ENCODE measurements around the gene MUC2. TPM values are rescaled to one million over a fixed set of nuclear protein-coding genes. Genes with fewer than 3 reads are reported as not detected.

Gene MUC2
- total and polyA plus RNA-seq, 10 of the 15 experiments (the other 5 are each of a cell fraction or from before 2014, with no cell fraction given) = 0.23 TPM; not detected in 9

GRCh38 chr11:1100417-1101245, 26.0 kb downstream of the MUC2 start:
- Histone ChIP-seq H3K27me3 (replicated peaks in 1 of 2; ENCODE audit: control insufficient read depth in 2 of 2, insufficient read depth in 2 of 2, low read length in 1 of 2) (no peaks in the 10 kb centered on the region), H3K36me3 (ENCODE audit: control insufficient read depth in 2 of 2, insufficient read depth in 2 of 2, low read length in 1 of 2) (no peaks in the 10 kb centered on the region), H3K27ac (ENCODE audit: control insufficient read depth, insufficient read depth) (no peak overlapping the region), H3K4me2 (ENCODE audit: control insufficient read depth, insufficient read depth) (no peak overlapping the region), H4K20me1 (ENCODE audit: control insufficient read depth, insufficient read depth) (no peaks in the 10 kb centered on the region), H2AFZ (ENCODE audit: control insufficient read depth, low read depth, low read length) (no peak overlapping the region), H3K4me1 (ENCODE audit: control insufficient read depth, insufficient read depth, low read length) (no peaks in the 10 kb centered on the region), H3K79me2 (ENCODE audit: control insufficient read depth, insufficient read depth, low read length) (no peaks in the 10 kb centered on the region), H3K9me3 (replicated peaks; ENCODE audit: control insufficient read depth, insufficient read depth, low read length) (no peaks in the 10 kb centered on the region; the same call in 2 of the 3 replicates), H3K4me3 (no peak overlapping the region), H3K9ac (ENCODE audit: control insufficient read depth, insufficient read depth, low read length) (no peak overlapping the region)
- RAD21 ChIA-PET (ENCODE audit: unreplicated experiment) = no interaction called here
- CTCF ChIA-PET = no interaction called here
- ATAC-seq (no peak), DNase-seq (ENCODE audit: low read depth, low spot score) (no peak), FAIRE-seq (no peak)
- TF ChIP-seq RAD21 (IDR thresholded peaks at IDR 0.05; ENCODE audit: insufficient read depth, low read depth, low read length) = no peak
- no peak for TF ChIP-seq SIN3A (IDR thresholded peaks at IDR 0.05; ENCODE audit: low read depth, low read length)
- TF ChIP-seq BCL3 (IDR thresholded peaks at IDR 0.05; ENCODE audit: borderline replicate concordance, insufficient read depth, low read depth, low read length, poor library complexity, severe bottlenecking) = no peak
- no peak for TF ChIP-seq ZNF24 (IDR thresholded peaks at IDR 0.05)
- no peak for TF ChIP-seq GATAD2B (conservative IDR thresholded peaks at IDR 0.05; ENCODE audit: low read depth)
- TF ChIP-seq, protein P1, sequence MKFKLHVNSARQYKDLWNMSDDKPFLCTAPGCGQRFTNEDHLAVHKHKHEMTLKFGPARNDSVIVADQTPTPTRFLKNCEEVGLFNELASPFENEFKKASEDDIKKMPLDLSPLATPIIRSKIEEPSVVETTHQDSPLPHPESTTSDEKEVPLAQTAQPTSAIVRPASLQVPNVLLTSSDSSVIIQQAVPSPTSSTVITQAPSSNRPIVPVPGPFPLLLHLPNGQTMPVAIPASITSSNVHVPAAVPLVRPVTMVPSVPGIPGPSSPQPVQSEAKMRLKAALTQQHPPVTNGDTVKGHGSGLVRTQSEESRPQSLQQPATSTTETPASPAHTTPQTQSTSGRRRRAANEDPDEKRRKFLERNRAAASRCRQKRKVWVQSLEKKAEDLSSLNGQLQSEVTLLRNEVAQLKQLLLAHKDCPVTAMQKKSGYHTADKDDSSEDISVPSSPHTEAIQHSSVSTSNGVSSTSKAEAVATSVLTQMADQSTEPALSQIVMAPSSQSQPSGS (IDR thresholded peaks at IDR 0.05; ENCODE audit: low read length) = no peak
- no peak for TF ChIP-seq SUZ12 (IDR thresholded peaks at IDR 0.05; ENCODE audit: unreplicated experiment)
- TF ChIP-seq KAT2A (conservative IDR thresholded peaks at IDR 0.05; ENCODE audit: control insufficient read depth, low read depth, low read length) = no peak
- TF ChIP-seq NR2F1 (conservative IDR thresholded peaks at IDR 0.05) = no peak
- no peak for TF ChIP-seq IRF4 (IDR thresholded peaks at IDR 0.05; ENCODE audit: low read depth, low read length)
- TF ChIP-seq ZZZ3 (IDR thresholded peaks at IDR 0.05; ENCODE audit: control insufficient read depth, insufficient read length, low read depth) = no peak
- no peak for TF ChIP-seq BCL11A (IDR thresholded peaks at IDR 0.05; ENCODE audit: low read depth, low read length)
- no peak for TF ChIP-seq SIX5 (IDR thresholded peaks at IDR 0.05; ENCODE audit: low read depth, low read length, severe bottlenecking)
- TF ChIP-seq POLR2A (IDR thresholded peaks at IDR 0.05; ENCODE audit: low read depth, low read length) = no peak
- intact Hi-C loops (cut with micrococcal nuclease; ENCODE audit: unreplicated experiment) (no loop called here), in situ Hi-C loops (cut with MboI) (no loop called here)
- SMC1A ChIA-PET (ENCODE audit: uncharacterized antibody, unreplicated experiment) = no interaction called here
- POLR2A ChIA-PET = no interaction called here
- BruUV-seq (replicated peaks) = no TSS peak
- WGBS (ENCODE audit: insufficient coverage, insufficient replicate concordance, low lambda C conversion rate, missing lambda C conversion rate) = 60% methylated on average over 32 of the region's 33 CpGs
